Activated CD4-positive, CD25-positive, alpha-beta regulatory T cell treated with anti-CD3 and anti-CD28 coated beads, Interleukin-2, amount 50 U/mL, for 16 hours (primary cell): ENCODE data around the gene FXYD1.
A peak's percentile ranks its signal among the peaks of the same experiment; 100 is the strongest.

Experiments
- DNase-seq: peaks from one replicate; pipeline ENCODE4 v3.0.0-alpha.2; 2020; ENCODE audit warnings: low read depth, low spot score

Gene FXYD1

GRCh38 chr19:35107545-35107944, 31.1 kb upstream of the FXYD1 start:
- no peak for DNase-seq

GRCh38 chr19:35108730-35109129, 29.9 kb upstream of the FXYD1 start:
- DNase-seq, result no peak

GRCh38 chr19:35109395-35110112, 29.1 kb upstream of the FXYD1 start:
- DNase-seq, result no peak

- DNase-seq, result no peak
These were observed 27.6 kb upstream of the FXYD1 start for GRCh38 chr19:35110974-35111373.

GRCh38 chr19:35112995-35113688, 25.5 kb upstream of the FXYD1 start:
- DNase-seq, result no peak

- DNase-seq, result peak; percentile 29
These were observed 24.1 kb upstream of the FXYD1 start for GRCh38 chr19:35114353-35115176.

- DNase-seq, result no peak
These were observed 23.3 kb upstream of the FXYD1 start, which contains the start of gene FXYD3 for GRCh38 chr19:35115177-35115951. TSS of gene FXYD3 (plus strand) at chr19:35115823. CDS start at chr19:35119377, 3,554 bp downstream.

- DNase-seq, result no peak
These were observed 22.4 kb upstream of the FXYD1 start for GRCh38 chr19:35116072-35116801.

- DNase-seq, result no peak
These were observed 21.5 kb upstream of the FXYD1 start for GRCh38 chr19:35117116-35117515.

- DNase-seq, result no peak
These were observed 20.8 kb upstream of the FXYD1 start for GRCh38 chr19:35117799-35118198.

- no peak for DNase-seq
These were observed 20.2 kb upstream of the FXYD1 start for GRCh38 chr19:35118268-35119020.

GRCh38 chr19:35119091-35119490, 19.5 kb upstream of the FXYD1 start:
- no peak for DNase-seq

- no peak for DNase-seq
These were observed 19.0 kb upstream of the FXYD1 start for GRCh38 chr19:35119578-35120155.

- DNase-seq, result no peak
These were observed 18.1 kb upstream of the FXYD1 start for GRCh38 chr19:35120492-35120891.

GRCh38 chr19:35120898-35121297, 17.7 kb upstream of the FXYD1 start:
- DNase-seq, result no peak

GRCh38 chr19:35122687-35123551, 15.7 kb upstream of the FXYD1 start:
- no peak for DNase-seq

- no peak for DNase-seq
These were observed 15.1 kb upstream of the FXYD1 start for GRCh38 chr19:35123573-35123972.
